Transverse colon (tissue), 4 donors: ENCODE data around the gene ZNF783. TPM values are rescaled to one million over a fixed set of nuclear protein-coding genes. Genes with fewer than 3 reads are reported as not detected.

ENCODE experiments used
- DNase-seq: peaks from one replicate; pipeline ENCODE4 v3.0.0-alpha.2; 2019
- H3K27ac ChIP-seq, 4 donors: fragments of 200-600 bp; sonication (generic); 2 replicates each; pipeline ENCODE4 v1.5.1; 2016 to 2018; ENCODE audit warnings: inconsistent platforms in 4 of 4
- H3K27me3 ChIP-seq: fragments of 200-600 bp; sonication (generic); 2 replicates; pipeline ENCODE4 v1.5.1; 2017; ENCODE audit warnings: inconsistent platforms
- H3K36me3 ChIP-seq, 4 donors: fragments of 200-600 bp; sonication (generic); 2 replicates each; pipeline ENCODE4 v1.5.1; 2017 to 2019; ENCODE audit warnings: inconsistent platforms in 4 of 4
- H3K4me1 ChIP-seq, 4 donors: fragments of 200-600 bp; sonication (generic); 2 replicates each; pipeline ENCODE4 v1.5.1; 2017 to 2020; ENCODE audit warnings: inconsistent platforms in 4 of 4
- H3K4me3 ChIP-seq, 4 donors: fragments of 200-600 bp; sonication (generic); 1 replicate in 1 of 4; 2 replicates in 3 of 4; pipeline versions ENCODE4 v1.5.1 to v1.6.1; 2017 to 2019; ENCODE audit warnings: inconsistent platforms in 4 of 4
- H3K9me3 ChIP-seq, 2 donors: fragments of 200-600 bp; sonication (generic); 2 replicates each; pipeline ENCODE4 v1.5.1; 2017 to 2019; ENCODE audit warnings: inconsistent platforms in 2 of 2
- CTCF ChIP-seq, 5 experiments: fragments of 200-600 bp in 3 of 5; fragments of 450-650 bp in 2 of 5; sonication (generic) in 3 of 5; IDR thresholded peaks; 1 replicate in 2 of 5; 2 replicates in 3 of 5; pipeline ENCODE4 v1.5.1; 2016 to 2017; ENCODE audit warnings: antibody characterized with exemption in 5 of 5, inconsistent platforms in 3 of 5, mild to moderate bottlenecking in 2 of 5, moderate library complexity in 1 of 5
- EP300 ChIP-seq: sonication (generic); formaldehyde crosslinking; IDR thresholded peaks from one replicate; pipeline ENCODE4 v1.6.1; 2017; ENCODE audit warnings: antibody characterized with exemption, low read depth
- POLR2A ChIP-seq: fragments of 450-650 bp; IDR thresholded peaks from one replicate; pipeline ENCODE4 v1.6.1; 2016; ENCODE audit warnings: antibody characterized with exemption, mild to moderate bottlenecking, moderate library complexity
- POLR2AphosphoS5 ChIP-seq, 3 donors: sonication (generic); formaldehyde crosslinking; IDR thresholded peaks; one replicate each; pipeline ENCODE4 v1.6.1; 2016; ENCODE audit warnings: antibody characterized with exemption in 3 of 3
- WGBS, 2 donors: methylation state at CpG; one replicate each; pipeline ENCODE4 v1.1.5; 2018; ENCODE audit warnings: low coverage in 1 of 2; 5-methylcytosine and 5-hydroxymethylcytosine counted together
- in situ Hi-C, 4 donors: fragments of 200-750 bp; cut with MboI; loops; one replicate each; pipeline versions ENCODE4 v1.15.0 to v1.15.1; 2017; ENCODE audit warnings: low sequenced_read_pairs in 3 of 4, low pct_ligation_motif_present in 1 of 4, low pct_unique_long_range_greater_than_20kb in 1 of 4
- intact Hi-C: fragments of 100-400 bp; cut with DNase I; formaldehyde crosslinking; loops from one replicate; pipeline ENCODE4 v1.15.1; 2023; ENCODE audit warnings: low total_unique reads
- total RNA-seq, 4 donors: library from RNA; depleted of rRNA; stranded (reverse); fragments of >200 nt; gene quantifications; one replicate each; pipeline ENCODE4 v1.1.0, GENCODE V29; 2016

Gene ZNF783
- total RNA-seq, 4 donors from 2014 or later: 9.0 to 28.7 (median 17.9) TPM

GRCh38 chr7:149321978-149322541 lies 60.1 kb downstream of the ZNF783 start:
- no peak for TF ChIP-seq POLR2AphosphoS5 (IDR thresholded peaks at IDR 0.05)
- no peak for TF ChIP-seq EP300
- TF ChIP-seq POLR2A: no peak
- TF ChIP-seq CTCF (IDR thresholded peaks at IDR 0.05): no peak
- WGBS, 2 donors: 57% methylated on average over 5 of the region's 5 CpGs; no CpG with 5 or more reads in 1 of the 2 donors

GRCh38 chr7:149322737-149323136 lies 60.7 kb downstream of the ZNF783 start:
- Histone ChIP-seq H3K4me3 (no peak overlapping the region), H3K36me3 (no peaks in the 10 kb centered on the region), H3K4me1 (no peaks in the 10 kb centered on the region), H3K27ac (no peak overlapping the region), H3K27me3 (no peaks in the 10 kb centered on the region), H3K9me3 (no peaks in the 10 kb centered on the region)
- in situ Hi-C loops: loop anchor here in 1 of 4 donors (25.0 kb wide), 1 partner anchor 190 kb away; no protein-coding TSS in a partner anchor
- no peak for DNase-seq
- no peak for TF ChIP-seq CTCF (IDR thresholded peaks at IDR 0.05)
- intact Hi-C loops: no loop called here

More at GRCh38 chr7:149321978-149322541, 60.1 kb downstream of the ZNF783 start:
- Histone ChIP-seq H3K4me1 (no peaks in the 10 kb centered on the region), H3K36me3 (no peaks in the 10 kb centered on the region), H3K4me3 (peak overlapping the region in 2 of 4 donors; percentile 9 to 37), H3K9me3 (no peaks in the 10 kb centered on the region), H3K27me3 (no peaks in the 10 kb centered on the region), H3K27ac (no peak overlapping the region)
- DNase-seq: no peak
- in situ Hi-C loops (loop anchor here in 1 of 4 donors (25.0 kb wide), 1 partner anchor 190 kb away; no protein-coding TSS in a partner anchor), intact Hi-C loops (no loop called here)

- 60 to 61% methylated on average over 2 of the region's 2 CpGs for WGBS, 2 donors
- Histone ChIP-seq H3K4me3 (no peak overlapping the region), H3K27me3 (no peaks in the 10 kb centered on the region), H3K4me1 (no peaks in the 10 kb centered on the region), H3K9me3 (no peaks in the 10 kb centered on the region), H3K27ac (no peak overlapping the region), H3K36me3 (no peaks in the 10 kb centered on the region)
- TF ChIP-seq POLR2AphosphoS5 (IDR thresholded peaks at IDR 0.05) (no peak), EP300 (no peak), CTCF (IDR thresholded peaks at IDR 0.05) (no peak)
- no peak for DNase-seq
- in situ Hi-C loops (no loop called here), intact Hi-C loops (no loop called here)
Observed at GRCh38 chr7:149325248-149325647, 63.3 kb downstream of the ZNF783 start.

- no peaks in the 10 kb centered on the region for H3K36me3 ChIP-seq
- in situ Hi-C loops: no loop called here
- H3K4me1 ChIP-seq: no peaks in the 10 kb centered on the region
- no peaks in the 10 kb centered on the region for H3K9me3 ChIP-seq
- H3K27me3 ChIP-seq: peaks cover 5% of the 10 kb centered on the region
- 21 to 22% methylated on average over 2 to 3 of the region's 3 CpGs for WGBS, 2 donors
- no peak for DNase-seq
- no peak overlapping the region for H3K4me3 ChIP-seq
- H3K27ac ChIP-seq: no peak overlapping the region
- TF ChIP-seq EP300 (no peak), CTCF (IDR thresholded peaks at IDR 0.05) (no peak), POLR2A (no peak), POLR2AphosphoS5 (IDR thresholded peaks at IDR 0.05) (no peak)
- intact Hi-C loops: no loop called here
Observed at GRCh38 chr7:149329265-149329664, 67.3 kb downstream of the ZNF783 start.
